Vagina (tissue), 2 donors: ENCODE measurements around the gene NFIA.

ENCODE experiments used
- CTCF ChIP-seq, 3 experiments: fragments of 450-650 bp in 2 of 3; fragments of 200-600 bp in 1 of 3; sonication (generic) in 1 of 3; IDR thresholded peaks; one replicate each; pipeline ENCODE4 v1.5.1; 2017 to 2019; ENCODE audit warnings: antibody characterized with exemption in 3 of 3, mild to moderate bottlenecking in 2 of 3, moderate library complexity in 2 of 3
- POLR2A ChIP-seq, 2 donors: fragments of 450-650 bp; IDR thresholded peaks; one replicate each; pipeline ENCODE4 v1.6.1; 2017; ENCODE audit warnings: antibody characterized with exemption in 2 of 2, mild to moderate bottlenecking in 2 of 2, moderate library complexity in 2 of 2
- POLR2AphosphoS5 ChIP-seq, 2 donors: sonication (generic); formaldehyde crosslinking; IDR thresholded peaks; one replicate each; pipeline ENCODE4 v1.9.0; 2017; ENCODE audit warnings: antibody characterized with exemption in 2 of 2, mild to moderate bottlenecking in 2 of 2, low read depth in 1 of 2; ENCODE audit not compliant: insufficient read depth in 1 of 2

- no peak for TF ChIP-seq POLR2A (IDR thresholded peaks at IDR 0.05)
- no peak for TF ChIP-seq CTCF (IDR thresholded peaks at IDR 0.05)
- TF ChIP-seq POLR2AphosphoS5 (IDR thresholded peaks at IDR 0.05; ENCODE audit: insufficient read depth in 1 of 2, low read depth in 1 of 2) = no peak
Observed at GRCh38 chr1:61294930-61295329, 212.6 kb downstream of the NFIA start.
